ENCODE measurements around the gene TMEM178B. TPM values are rescaled to one million over a fixed set of nuclear protein-coding genes. Genes with fewer than 3 reads are reported as not detected.

TMEM178B gene
- total RNA-seq, 1 experiment from 2014 or later, result 0.11 TPM

DNA sequence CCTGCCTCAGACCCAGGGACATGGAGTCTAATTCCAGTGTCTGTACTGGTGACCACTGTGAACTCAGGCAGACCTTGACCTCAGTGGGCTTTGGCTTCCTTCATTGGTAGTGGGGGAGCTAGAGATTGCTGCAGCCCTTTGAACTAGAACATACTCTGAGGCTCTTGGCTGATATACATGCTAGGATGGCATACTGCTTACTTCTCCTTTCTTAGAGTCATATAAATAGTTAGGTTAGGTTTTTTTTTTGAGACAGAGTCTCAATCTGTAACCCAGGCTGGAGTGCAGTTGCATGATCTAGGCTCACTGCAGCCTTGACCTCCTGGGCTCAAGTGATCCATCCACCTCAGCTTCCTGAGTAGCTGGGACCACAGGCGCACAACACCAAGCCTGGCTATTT is 49.7 kb downstream of the TMEM178B start:
- no peaks in the 10 kb centered on the region for H3K27me3 ChIP-seq (replicated peaks; ENCODE audit: control insufficient read depth, insufficient read depth, low read length)
- Mint-ChIP-seq H3K4me1 (ENCODE audit: low read depth, unreplicated experiment) (no peaks in the 10 kb centered on the region), H3K36me3 (ENCODE audit: insufficient read depth, unreplicated experiment) (no peaks in the 10 kb centered on the region), H3K27ac (ENCODE audit: unreplicated experiment) (no peak overlapping the region), H3K9me3 (ENCODE audit: unreplicated experiment) (no peaks in the 10 kb centered on the region), H3K4me3 (ENCODE audit: unreplicated experiment) (no peak overlapping the region), H3K27me3 (ENCODE audit: insufficient read depth, unreplicated experiment) (peaks cover 28% of the 10 kb centered on the region)
- H3K4me3 ChIP-seq (ENCODE audit: low read depth, low read length), result no peak overlapping the region
- H3K36me3 ChIP-seq (ENCODE audit: control insufficient read depth, insufficient read depth, low read length), result no peaks in the 10 kb centered on the region
- ChIA-PET POLR2A (no interaction called here), CTCF (no interaction called here)
- H3K9me3 ChIP-seq, result no peaks in the 10 kb centered on the region
- intact Hi-C loops (cut with micrococcal nuclease; ENCODE audit: unreplicated experiment), result no loop called here
- H3K4me1 ChIP-seq, result no peaks in the 10 kb centered on the region
- no TSS peak for BruUV-seq (replicated peaks)
- TF ChIP-seq, protein P1, sequence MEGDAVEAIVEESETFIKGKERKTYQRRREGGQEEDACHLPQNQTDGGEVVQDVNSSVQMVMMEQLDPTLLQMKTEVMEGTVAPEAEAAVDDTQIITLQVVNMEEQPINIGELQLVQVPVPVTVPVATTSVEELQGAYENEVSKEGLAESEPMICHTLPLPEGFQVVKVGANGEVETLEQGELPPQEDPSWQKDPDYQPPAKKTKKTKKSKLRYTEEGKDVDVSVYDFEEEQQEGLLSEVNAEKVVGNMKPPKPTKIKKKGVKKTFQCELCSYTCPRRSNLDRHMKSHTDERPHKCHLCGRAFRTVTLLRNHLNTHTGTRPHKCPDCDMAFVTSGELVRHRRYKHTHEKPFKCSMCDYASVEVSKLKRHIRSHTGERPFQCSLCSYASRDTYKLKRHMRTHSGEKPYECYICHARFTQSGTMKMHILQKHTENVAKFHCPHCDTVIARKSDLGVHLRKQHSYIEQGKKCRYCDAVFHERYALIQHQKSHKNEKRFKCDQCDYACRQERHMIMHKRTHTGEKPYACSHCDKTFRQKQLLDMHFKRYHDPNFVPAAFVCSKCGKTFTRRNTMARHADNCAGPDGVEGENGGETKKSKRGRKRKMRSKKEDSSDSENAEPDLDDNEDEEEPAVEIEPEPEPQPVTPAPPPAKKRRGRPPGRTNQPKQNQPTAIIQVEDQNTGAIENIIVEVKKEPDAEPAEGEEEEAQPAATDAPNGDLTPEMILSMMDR (IDR thresholded peaks at IDR 0.05; ENCODE audit: insufficient read depth in 1 of 2, low read depth in 1 of 2, low read length in 1 of 2, severe bottlenecking in 1 of 2, unreplicated experiment in 1 of 2), result no peak
- DNase-seq, result no peak

DNA sequence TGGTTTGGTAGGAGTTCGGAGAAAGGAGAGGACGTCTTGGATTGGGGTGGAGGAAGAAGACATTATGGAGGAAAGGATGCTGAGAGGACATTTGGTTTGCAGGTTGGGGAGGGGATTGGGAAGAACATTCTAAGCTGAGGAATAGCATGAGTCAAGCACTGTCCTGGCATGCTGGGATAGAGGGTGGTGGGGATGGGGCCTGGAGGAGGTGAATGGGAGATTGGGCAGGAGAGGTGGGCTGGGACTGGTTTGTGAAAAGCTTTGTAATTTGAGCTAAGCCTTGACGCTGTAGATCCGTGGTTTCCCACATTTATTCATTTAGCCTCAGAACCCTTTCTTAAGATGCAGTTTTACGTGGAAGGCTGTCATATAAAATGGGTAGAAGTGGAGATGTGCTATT is 52.2 kb downstream of the TMEM178B start:
- TF ChIP-seq, protein P1 (IDR thresholded peaks at IDR 0.05; ENCODE audit: insufficient read depth in 1 of 2, low read depth in 1 of 2, low read length in 1 of 2, severe bottlenecking in 1 of 2, unreplicated experiment in 1 of 2), result no peak
- H3K36me3 ChIP-seq (ENCODE audit: control insufficient read depth, insufficient read depth, low read length), result no peaks in the 10 kb centered on the region
- H3K4me1 ChIP-seq, result no peaks in the 10 kb centered on the region
- no peaks in the 10 kb centered on the region for H3K27me3 ChIP-seq (replicated peaks; ENCODE audit: control insufficient read depth, insufficient read depth, low read length)
- H3K27me3 Mint-ChIP-seq (ENCODE audit: insufficient read depth, unreplicated experiment), result peaks cover 21% of the 10 kb centered on the region
- CTCF ChIA-PET, result no interaction called here
- no peak overlapping the region for H3K4me3 Mint-ChIP-seq (ENCODE audit: unreplicated experiment)
- no peaks in the 10 kb centered on the region for H3K4me1 Mint-ChIP-seq (ENCODE audit: low read depth, unreplicated experiment)
- no peaks in the 10 kb centered on the region for H3K9me3 ChIP-seq
- no peaks in the 10 kb centered on the region for H3K36me3 Mint-ChIP-seq (ENCODE audit: insufficient read depth, unreplicated experiment)
- POLR2A ChIA-PET, result no interaction called here
- no peak for DNase-seq
- BruUV-seq (replicated peaks), result no TSS peak
- H3K4me3 ChIP-seq (ENCODE audit: low read depth, low read length), result no peak overlapping the region
- no peak overlapping the region for H3K27ac Mint-ChIP-seq (ENCODE audit: unreplicated experiment)
- H3K9me3 Mint-ChIP-seq (ENCODE audit: unreplicated experiment), result no peaks in the 10 kb centered on the region
- intact Hi-C loops (cut with micrococcal nuclease; ENCODE audit: unreplicated experiment), result no loop called here

DNA sequence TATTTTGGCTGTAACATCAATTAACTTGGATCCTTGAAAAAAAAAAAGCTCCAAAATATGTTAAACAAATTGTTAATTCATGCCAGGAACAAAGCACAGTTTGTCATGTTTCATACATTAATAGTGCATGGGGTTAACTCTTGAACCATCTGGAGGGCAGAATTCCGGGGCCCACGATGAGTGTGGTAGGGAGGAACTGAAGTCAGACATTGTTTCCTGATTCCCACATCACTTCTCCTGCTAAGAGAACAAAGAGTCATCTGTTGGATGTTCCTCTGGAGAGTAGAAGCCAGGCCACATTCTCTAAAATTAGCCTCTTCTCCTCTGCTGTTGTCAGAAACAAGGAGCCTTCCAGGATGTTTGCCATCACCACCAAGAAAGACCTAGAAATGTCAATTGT is 54.6 kb downstream of the TMEM178B start:
- no peaks in the 10 kb centered on the region for H3K36me3 ChIP-seq (ENCODE audit: control insufficient read depth, insufficient read depth, low read length)
- TF ChIP-seq, protein P1 (IDR thresholded peaks at IDR 0.05; ENCODE audit: insufficient read depth in 1 of 2, low read depth in 1 of 2, low read length in 1 of 2, severe bottlenecking in 1 of 2, unreplicated experiment in 1 of 2), result no peak
- H3K9me3 Mint-ChIP-seq (ENCODE audit: unreplicated experiment), result no peaks in the 10 kb centered on the region
- H3K27me3 ChIP-seq (replicated peaks; ENCODE audit: control insufficient read depth, insufficient read depth, low read length), result no peaks in the 10 kb centered on the region
- no peak overlapping the region for H3K4me3 Mint-ChIP-seq (ENCODE audit: unreplicated experiment)
- no peaks in the 10 kb centered on the region for H3K4me1 Mint-ChIP-seq (ENCODE audit: low read depth, unreplicated experiment)
- H3K4me3 ChIP-seq (ENCODE audit: low read depth, low read length), result no peak overlapping the region
- no peaks in the 10 kb centered on the region for H3K4me1 ChIP-seq
- intact Hi-C loops (cut with micrococcal nuclease; ENCODE audit: unreplicated experiment), result no loop called here
- H3K27me3 Mint-ChIP-seq (ENCODE audit: insufficient read depth, unreplicated experiment), result peaks cover 17% of the 10 kb centered on the region
- no peaks in the 10 kb centered on the region for H3K36me3 Mint-ChIP-seq (ENCODE audit: insufficient read depth, unreplicated experiment)
- CTCF ChIA-PET, result no interaction called here
- H3K9me3 ChIP-seq, result no peaks in the 10 kb centered on the region
- DNase-seq, result no peak
- POLR2A ChIA-PET, result no interaction called here
- BruUV-seq (replicated peaks), result no TSS peak
- no peak overlapping the region for H3K27ac Mint-ChIP-seq (ENCODE audit: unreplicated experiment)

Measured in Caco-2 (cell line).